Measurements from ENCODE around the gene LPP. TPM values are rescaled to one million over a fixed set of nuclear protein-coding genes. Genes with fewer than 3 reads are reported as not detected.

The LPP gene
- total RNA-seq, 6 experiments from 2014 or later: 84.1 to 121 (median 102) TPM

- peak; percentile 33 for DNase-seq
- H3K4me3 Mint-ChIP-seq: peak overlapping the region; percentile 1; the same call in 1 of the 2 replicates
- no peaks in the 10 kb centered on the region; the same call in 1 of the 2 replicates for H3K27me3 Mint-ChIP-seq (ENCODE audit: insufficient read depth)
Observed at GRCh38 chr3:188914552-188914951, 760.6 kb downstream of the LPP start.

GRCh38 chr3:188915127-188915526 lies 761.2 kb downstream of the LPP start:
- H3K4me3 Mint-ChIP-seq: no peak overlapping the region
- no peak for TF ChIP-seq CTCF (IDR thresholded peaks at IDR 0.05)
- H3K4me1 Mint-ChIP-seq (ENCODE audit: low read depth): peaks cover 34% of the 10 kb centered on the region
- peaks cover 5% of the 10 kb centered on the region; the same call in 1 of the 2 replicates for H3K36me3 Mint-ChIP-seq (ENCODE audit: low read depth)
- no peaks in the 10 kb centered on the region; the same call in 1 of the 2 replicates for H3K27me3 Mint-ChIP-seq (ENCODE audit: insufficient read depth)
- DNase-seq: no peak
- no peaks in the 10 kb centered on the region for H3K9me3 Mint-ChIP-seq
- H3K27ac Mint-ChIP-seq: no peak overlapping the region

More at GRCh38 chr3:188914552-188914951, 760.6 kb downstream of the LPP start:
- Mint-ChIP-seq H3K27ac (peak overlapping the region; percentile 63), H3K36me3 (ENCODE audit: low read depth) (no peaks in the 10 kb centered on the region; the same call in 1 of the 2 replicates), H3K9me3 (no peaks in the 10 kb centered on the region), H3K4me1 (ENCODE audit: low read depth) (peaks cover 34% of the 10 kb centered on the region)
- no peak for TF ChIP-seq CTCF (IDR thresholded peaks at IDR 0.05)

GRCh38 chr3:188916934-188917401 lies 763.0 kb downstream of the LPP start:
- Mint-ChIP-seq H3K4me1 (ENCODE audit: low read depth) (peaks cover 34% of the 10 kb centered on the region), H3K9me3 (no peaks in the 10 kb centered on the region), H3K27me3 (ENCODE audit: insufficient read depth) (no peaks in the 10 kb centered on the region), H3K36me3 (ENCODE audit: low read depth) (peaks cover 5% of the 10 kb centered on the region; the same call in 1 of the 2 replicates), H3K27ac (no peak overlapping the region), H3K4me3 (no peak overlapping the region)
- DNase-seq: no peak
- TF ChIP-seq CTCF (IDR thresholded peaks at IDR 0.05): no peak

GRCh38 chr3:188918093-188918492 lies 764.1 kb downstream of the LPP start:
- no peak for TF ChIP-seq CTCF (IDR thresholded peaks at IDR 0.05)
- no peak for DNase-seq
- Mint-ChIP-seq H3K9me3 (no peaks in the 10 kb centered on the region), H3K4me3 (no peak overlapping the region), H3K4me1 (ENCODE audit: low read depth) (peaks cover 34% of the 10 kb centered on the region), H3K27ac (no peak overlapping the region), H3K27me3 (ENCODE audit: insufficient read depth) (no peaks in the 10 kb centered on the region; the same call in 1 of the 2 replicates), H3K36me3 (ENCODE audit: low read depth) (peaks cover 5% of the 10 kb centered on the region; the same call in 1 of the 2 replicates)

GRCh38 chr3:188923671-188924070 lies 769.7 kb downstream of the LPP start:
- no peak for DNase-seq

More at GRCh38 chr3:188923671-188924070, 769.7 kb downstream of the LPP start:
- H3K36me3 Mint-ChIP-seq (ENCODE audit: low read depth): 0 out of 2 replicates have a peak, but pooled peaks cover 5% of the 10 kb centered on the region
- no peaks in the 10 kb centered on the region; the same call in 1 of the 2 replicates for H3K27me3 Mint-ChIP-seq (ENCODE audit: insufficient read depth)
- no peak for TF ChIP-seq CTCF (IDR thresholded peaks at IDR 0.05)
- H3K4me3 Mint-ChIP-seq: no peak overlapping the region
- H3K4me1 Mint-ChIP-seq (ENCODE audit: low read depth): no peaks in the 10 kb centered on the region
- no peaks in the 10 kb centered on the region for H3K9me3 Mint-ChIP-seq
- H3K27ac Mint-ChIP-seq: no peak overlapping the region

Data from HFFc6 (cell line).